Uterine smooth muscle cell (primary cell): ENCODE measurements around the gene TESPA1. TPM values are rescaled to one million over a fixed set of nuclear protein-coding genes. Genes with fewer than 3 reads are reported as not detected.

ENCODE experiments used
- total RNA-seq: library from RNA; depleted of rRNA; stranded (reverse); fragments of >200 nt; gene quantifications from 2 replicates; pipeline ENCODE4 v1.2.3, GENCODE V29; 2014

TESPA1 gene
- not detected in 2 replicates for total RNA-seq

GRCh38 chr12:54984658-54985376 is at the start of gene TESPA1:
TESPA1 (minus strand) TSS chr12:54984762; CDS start chr12:54974562, 10,200 bp downstream.

DNA sequence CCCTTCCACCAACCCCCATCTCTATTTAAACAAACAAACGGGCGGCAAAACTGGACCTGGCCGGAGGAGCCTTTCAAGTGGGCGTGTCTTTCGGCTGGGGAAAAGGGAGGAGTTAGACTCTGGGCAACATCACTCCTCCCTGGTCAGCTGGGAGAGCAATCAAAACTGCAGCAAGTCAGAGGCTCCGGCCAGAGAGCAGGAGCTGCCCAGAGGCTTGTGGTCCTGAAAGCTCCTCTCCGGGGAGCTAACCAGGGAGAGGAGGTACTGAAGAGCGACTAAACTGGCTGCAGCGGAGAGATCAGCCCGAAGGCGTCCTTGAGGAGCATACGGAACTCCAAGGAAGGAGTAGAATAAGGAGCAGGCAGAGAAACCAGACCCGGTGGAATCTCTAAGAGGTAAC is 35.2 kb upstream of the TESPA1 start, which contains the start of gene NEUROD4:
TSS of gene NEUROD4 (plus strand) at position 191 of the 400 bp plus-strand sequence. CDS start 6,466 bp downstream, outside the sequence.

Other genes with a start within 250 kb of the TESPA1 start
- gene MUCL1, start 130.2 kb downstream of the TESPA1 start, total RNA-seq = not detected in 2 replicates
- gene NEUROD4, start 35.2 kb upstream of the TESPA1 start, total RNA-seq = not detected in 2 replicates
- gene OR9K2, start 141.6 kb upstream of the TESPA1 start, total RNA-seq = not detected in 2 replicates
- gene OR10A7, start 236.3 kb upstream of the TESPA1 start, total RNA-seq = not detected in 2 replicates